CD4-positive, CD25-positive, alpha-beta regulatory T cell (primary cell): ENCODE results near the gene WWOX. TPM values are rescaled to one million over a fixed set of nuclear protein-coding genes. Genes with fewer than 3 reads are reported as not detected.

Experiments used
- ATAC-seq, 2 donors: fragments of 150-1000 bp; cut with Tn5 transposase; one replicate each; pipeline ENCODE4 v1.10.0; 2021; ENCODE audit warnings: low read depth in 2 of 2, moderate number of reproducible peaks in 2 of 2, moderate library complexity in 1 of 2
- DNase-seq, 3 donors: peaks; one replicate each; pipeline versions ENCODE4 v3.0.0 to v3.0.0-alpha.2; 2012 to 2022; ENCODE audit warnings: mixed read lengths in 1 of 3
- H3K27ac ChIP-seq: one replicate; pipeline ENCODE4 v1.7.0; 2013; ENCODE audit warnings: mild to moderate bottlenecking, low read length; ENCODE audit not compliant: insufficient read depth, poor library complexity, severe bottlenecking
- H3K27me3 ChIP-seq: one replicate; pipeline ENCODE4 v1.7.0; 2013; ENCODE audit warnings: low read length; ENCODE audit not compliant: control insufficient read depth, insufficient read depth
- H3K36me3 ChIP-seq: one replicate; pipeline ENCODE4 v1.7.0; 2013; ENCODE audit warnings: mild to moderate bottlenecking, low read length, moderate library complexity; ENCODE audit not compliant: control insufficient read depth, insufficient read depth
- H3K4me1 ChIP-seq: 2 replicates; pipeline ENCODE4 v1.7.0; 2013; ENCODE audit warnings: mild to moderate bottlenecking, low read length; ENCODE audit not compliant: insufficient read depth, control insufficient read depth, poor library complexity, severe bottlenecking
- H3K4me3 ChIP-seq: one replicate; pipeline ENCODE4 v1.7.0; 2013; ENCODE audit warnings: low read depth, mild to moderate bottlenecking, low read length, moderate library complexity
- H3K9me3 ChIP-seq, 2 experiments: 1 replicate in 1 of 2; 2 replicates in 1 of 2; pipeline ENCODE4 v1.7.0; 2013; ENCODE audit warnings: low read length in 2 of 2, mild to moderate bottlenecking in 1 of 2, moderate library complexity in 1 of 2; ENCODE audit not compliant: control insufficient read depth in 2 of 2
- H3K27ac Mint-ChIP-seq, 3 donors: one replicate each; pipeline ENCODE4 v1.8.0; 2020 to 2022; ENCODE audit warnings: mild to moderate bottlenecking in 3 of 3, mixed read lengths in 3 of 3, moderate library complexity in 2 of 3
- H3K27me3 Mint-ChIP-seq: one replicate; pipeline ENCODE4 v1.8.0; 2022; ENCODE audit warnings: mild to moderate bottlenecking, mixed read lengths
- H3K36me3 Mint-ChIP-seq: one replicate; pipeline ENCODE4 v1.8.0; 2020; ENCODE audit warnings: mixed read lengths
- H3K4me1 Mint-ChIP-seq, 4 donors: one replicate each; pipeline ENCODE4 v1.8.0; 2020 to 2022; ENCODE audit warnings: mixed read lengths in 4 of 4, mild to moderate bottlenecking in 1 of 4
- H3K4me3 Mint-ChIP-seq, 4 donors: one replicate each; pipeline ENCODE4 v1.8.0; 2020 to 2022; ENCODE audit warnings: mild to moderate bottlenecking in 4 of 4, mixed read lengths in 4 of 4, moderate library complexity in 3 of 4
- H3K9me3 Mint-ChIP-seq, 7 donors: one replicate each; pipeline ENCODE4 v1.8.0; 2020 to 2022; ENCODE audit warnings: mixed read lengths in 7 of 7, mild to moderate bottlenecking in 3 of 7, moderate library complexity in 2 of 7
- polyA plus RNA-seq, 4 donors: library from polyadenylated mRNA; unstranded; fragments of 300-500 nt; fragmentation: Illumina TruSeq; gene quantifications; one replicate each; pipeline ENCODE4 v1.2.3, GENCODE V29; 2021
- total RNA-seq: library from RNA; stranded (reverse); gene quantifications from one replicate; pipeline ENCODE4 v1.2.3, GENCODE V29; 2022

The WWOX gene
- total and polyA plus RNA-seq, 5 donors from 2014 or later: 10.3 to 18.6 (median 12.8) TPM

DNA sequence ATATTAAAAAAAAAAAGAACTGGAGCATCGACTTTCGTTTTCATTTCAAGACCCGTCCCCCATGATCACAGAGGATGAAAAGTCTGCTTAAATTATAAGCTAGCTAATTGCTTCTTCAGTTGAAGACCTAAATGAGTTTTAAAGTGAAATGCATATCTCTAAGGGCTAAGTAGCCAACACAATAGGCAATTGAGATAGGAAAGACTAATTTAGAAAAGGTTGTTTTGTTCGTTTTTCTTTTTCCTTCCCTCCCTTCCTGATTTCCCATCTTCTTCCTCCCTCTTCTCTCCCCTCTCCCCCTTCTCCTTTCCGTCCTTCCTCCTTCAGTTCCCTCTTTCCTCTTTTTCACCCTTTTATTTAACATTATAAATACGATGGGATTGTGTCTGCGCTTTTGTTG lies 377.2 kb downstream of the WWOX start:
- ATAC-seq: no peak
- Histone ChIP-seq H3K4me1 (no peaks in the 10 kb centered on the region), H3K4me3 (no peak overlapping the region), H3K27me3 (no peaks in the 10 kb centered on the region), H3K9me3 (no peaks in the 10 kb centered on the region), H3K27ac (no peak overlapping the region), H3K36me3 (no peaks in the 10 kb centered on the region)
- no peak overlapping the region for H3K4me3 Mint-ChIP-seq
- DNase-seq: no peak
- no peak overlapping the region for H3K27ac Mint-ChIP-seq
- peaks cover 0 to 2% (median 0%) of the 10 kb centered on the region in 7 donors for H3K9me3 Mint-ChIP-seq
- H3K27me3 Mint-ChIP-seq: no peaks in the 10 kb centered on the region
- no peaks in the 10 kb centered on the region for H3K36me3 Mint-ChIP-seq
- no peaks in the 10 kb centered on the region for H3K4me1 Mint-ChIP-seq

GRCh38 chr16:78478267-78478861 lies 378.9 kb downstream of the WWOX start:
- no peaks in the 10 kb centered on the region for H3K27me3 ChIP-seq
- H3K4me3 Mint-ChIP-seq: no peak overlapping the region
- no peak overlapping the region for H3K4me3 ChIP-seq
- H3K4me1 Mint-ChIP-seq: no peaks in the 10 kb centered on the region
- H3K9me3 ChIP-seq: no peaks in the 10 kb centered on the region
- no peaks in the 10 kb centered on the region for H3K36me3 Mint-ChIP-seq
- no peak overlapping the region for H3K27ac ChIP-seq
- H3K36me3 ChIP-seq: no peaks in the 10 kb centered on the region
- no peaks in the 10 kb centered on the region for H3K4me1 ChIP-seq
- no peak overlapping the region for H3K27ac Mint-ChIP-seq
- DNase-seq: peak in 1 of 3 donors; percentile 1
- H3K27me3 Mint-ChIP-seq: no peaks in the 10 kb centered on the region
- no peaks in the 10 kb centered on the region for H3K9me3 Mint-ChIP-seq
- ATAC-seq: no peak

GRCh38 chr16:78479723-78480122 lies 380.3 kb downstream of the WWOX start:
- Histone ChIP-seq H3K4me1 (no peaks in the 10 kb centered on the region), H3K4me3 (no peak overlapping the region), H3K27ac (no peak overlapping the region), H3K27me3 (no peaks in the 10 kb centered on the region), H3K9me3 (no peaks in the 10 kb centered on the region), H3K36me3 (no peaks in the 10 kb centered on the region)
- H3K9me3 Mint-ChIP-seq: no peaks in the 10 kb centered on the region
- H3K27ac Mint-ChIP-seq: no peak overlapping the region
- DNase-seq: no peak
- H3K4me3 Mint-ChIP-seq: no peak overlapping the region
- H3K36me3 Mint-ChIP-seq: no peaks in the 10 kb centered on the region
- no peaks in the 10 kb centered on the region for H3K27me3 Mint-ChIP-seq
- H3K4me1 Mint-ChIP-seq: no peaks in the 10 kb centered on the region
- no peak for ATAC-seq

DNA sequence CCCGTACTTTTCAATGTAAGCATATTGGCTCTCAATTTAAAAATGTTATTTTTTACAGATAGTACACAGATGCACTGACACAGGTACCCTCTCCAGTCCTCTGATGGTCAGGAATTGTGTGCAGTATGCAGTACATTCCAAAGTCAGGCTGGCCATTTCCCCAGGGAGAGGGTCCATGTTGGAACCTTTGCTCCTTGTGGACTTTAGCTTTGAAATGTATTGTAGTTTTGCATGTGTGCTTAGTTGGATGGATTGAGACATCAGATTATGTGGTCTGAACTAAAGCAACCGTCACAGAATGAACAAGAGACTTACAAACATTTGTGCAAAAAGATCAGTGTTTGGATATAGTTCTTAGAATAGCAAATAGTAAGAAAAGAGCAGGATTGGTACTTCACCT lies 381.1 kb downstream of the WWOX start:
- H3K27ac Mint-ChIP-seq: no peak overlapping the region
- no peaks in the 10 kb centered on the region for H3K36me3 Mint-ChIP-seq
- Histone ChIP-seq H3K9me3 (no peaks in the 10 kb centered on the region), H3K36me3 (no peaks in the 10 kb centered on the region), H3K4me1 (no peaks in the 10 kb centered on the region), H3K27ac (no peak overlapping the region), H3K27me3 (no peaks in the 10 kb centered on the region), H3K4me3 (no peak overlapping the region)
- H3K4me3 Mint-ChIP-seq: no peak overlapping the region
- no peaks in the 10 kb centered on the region for H3K4me1 Mint-ChIP-seq
- no peaks in the 10 kb centered on the region for H3K9me3 Mint-ChIP-seq
- ATAC-seq: no peak
- no peak for DNase-seq
- H3K27me3 Mint-ChIP-seq: no peaks in the 10 kb centered on the region

DNA sequence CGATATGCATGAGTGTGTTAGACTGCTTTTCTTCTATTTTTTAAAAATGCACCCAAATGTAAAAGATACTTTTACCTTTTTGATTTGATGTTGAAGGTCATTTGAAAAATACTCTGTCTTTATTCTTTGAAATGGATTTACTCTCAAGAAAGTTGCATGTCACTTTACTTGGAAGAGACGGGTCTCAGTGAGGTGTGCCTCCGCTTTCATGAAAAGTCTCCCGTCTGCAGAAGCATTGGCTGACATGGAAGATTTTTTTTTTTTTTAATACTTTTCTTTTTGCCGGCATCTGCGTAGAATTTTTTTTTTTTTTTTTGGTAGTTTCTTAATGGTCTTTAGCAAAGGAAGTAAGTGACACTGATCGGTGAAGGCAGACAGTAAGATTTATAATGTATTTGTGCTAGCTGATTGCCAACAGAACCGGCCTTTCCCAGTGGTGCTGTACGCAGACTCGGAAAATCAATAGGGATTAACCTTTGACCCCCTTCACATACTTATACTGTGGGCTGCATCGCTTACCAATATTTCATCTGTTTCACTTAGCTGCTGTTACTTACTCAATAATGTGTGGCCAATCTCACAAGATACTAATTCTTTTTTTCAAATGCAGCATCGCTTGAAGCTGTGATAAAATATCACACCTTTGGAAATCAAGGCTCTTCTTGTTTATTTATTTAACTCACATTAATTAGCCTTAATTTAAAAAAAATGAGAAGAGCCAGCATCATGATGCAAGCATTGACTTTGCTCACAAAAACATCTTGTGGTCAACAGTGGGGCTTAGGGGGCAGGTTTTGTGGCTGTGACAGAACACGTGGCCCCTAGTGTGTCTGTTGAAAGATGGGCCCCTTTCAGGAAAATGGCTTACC lies 383.9 kb downstream of the WWOX start:
- no peak overlapping the region for H3K27ac Mint-ChIP-seq
- H3K27me3 Mint-ChIP-seq: no peaks in the 10 kb centered on the region

DNA sequence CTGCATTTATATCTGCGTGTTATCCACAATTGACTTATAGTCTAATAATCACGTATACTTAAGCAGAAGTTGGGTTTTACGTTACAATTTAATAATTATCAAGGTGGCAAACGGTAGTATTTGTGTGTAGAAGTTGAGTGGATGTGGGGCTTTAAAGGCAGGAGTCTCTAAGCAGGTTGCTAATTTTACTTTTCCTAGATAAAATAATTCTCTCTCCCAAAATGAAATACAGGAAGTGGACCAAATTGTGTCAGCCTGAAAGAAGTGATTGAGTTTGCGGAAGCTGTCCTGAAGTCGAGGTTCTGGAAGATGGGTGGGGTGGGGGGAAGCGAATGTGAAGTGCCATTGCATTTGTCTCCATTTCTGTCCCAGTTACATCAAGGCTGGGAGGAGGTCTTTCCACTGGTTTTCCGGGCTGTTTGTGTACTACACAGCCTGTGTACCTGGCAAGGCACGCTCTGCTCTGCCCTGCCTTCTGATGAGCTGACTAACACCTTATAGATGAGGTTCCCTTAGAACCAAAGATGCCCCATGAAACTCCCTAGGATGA lies 385.1 kb downstream of the WWOX start:
- no peak overlapping the region for H3K4me3 ChIP-seq
- H3K36me3 Mint-ChIP-seq: no peaks in the 10 kb centered on the region
- H3K9me3 ChIP-seq: no peaks in the 10 kb centered on the region
- no peaks in the 10 kb centered on the region for H3K4me1 ChIP-seq
- no peak for DNase-seq
- ATAC-seq: no peak
- no peaks in the 10 kb centered on the region for H3K4me1 Mint-ChIP-seq
- H3K36me3 ChIP-seq: no peaks in the 10 kb centered on the region
- H3K27me3 Mint-ChIP-seq: no peaks in the 10 kb centered on the region
- no peaks in the 10 kb centered on the region for H3K9me3 Mint-ChIP-seq
- no peak overlapping the region for H3K27ac Mint-ChIP-seq
- no peaks in the 10 kb centered on the region for H3K27me3 ChIP-seq
- H3K27ac ChIP-seq: no peak overlapping the region
- H3K4me3 Mint-ChIP-seq: no peak overlapping the region

More for the DNA sequence above, 383.9 kb downstream of the WWOX start:
- no peaks in the 10 kb centered on the region for H3K36me3 ChIP-seq
- no peaks in the 10 kb centered on the region for H3K9me3 Mint-ChIP-seq
- ATAC-seq (no peak), DNase-seq (no peak)
- no peak overlapping the region for H3K27ac ChIP-seq
- H3K27me3 ChIP-seq: no peaks in the 10 kb centered on the region
- no peaks in the 10 kb centered on the region for H3K4me1 Mint-ChIP-seq
- H3K9me3 ChIP-seq: no peaks in the 10 kb centered on the region
- H3K4me3 ChIP-seq: no peak overlapping the region
- no peaks in the 10 kb centered on the region for H3K4me1 ChIP-seq
- H3K36me3 Mint-ChIP-seq: no peaks in the 10 kb centered on the region
- H3K4me3 Mint-ChIP-seq: no peak overlapping the region

DNA sequence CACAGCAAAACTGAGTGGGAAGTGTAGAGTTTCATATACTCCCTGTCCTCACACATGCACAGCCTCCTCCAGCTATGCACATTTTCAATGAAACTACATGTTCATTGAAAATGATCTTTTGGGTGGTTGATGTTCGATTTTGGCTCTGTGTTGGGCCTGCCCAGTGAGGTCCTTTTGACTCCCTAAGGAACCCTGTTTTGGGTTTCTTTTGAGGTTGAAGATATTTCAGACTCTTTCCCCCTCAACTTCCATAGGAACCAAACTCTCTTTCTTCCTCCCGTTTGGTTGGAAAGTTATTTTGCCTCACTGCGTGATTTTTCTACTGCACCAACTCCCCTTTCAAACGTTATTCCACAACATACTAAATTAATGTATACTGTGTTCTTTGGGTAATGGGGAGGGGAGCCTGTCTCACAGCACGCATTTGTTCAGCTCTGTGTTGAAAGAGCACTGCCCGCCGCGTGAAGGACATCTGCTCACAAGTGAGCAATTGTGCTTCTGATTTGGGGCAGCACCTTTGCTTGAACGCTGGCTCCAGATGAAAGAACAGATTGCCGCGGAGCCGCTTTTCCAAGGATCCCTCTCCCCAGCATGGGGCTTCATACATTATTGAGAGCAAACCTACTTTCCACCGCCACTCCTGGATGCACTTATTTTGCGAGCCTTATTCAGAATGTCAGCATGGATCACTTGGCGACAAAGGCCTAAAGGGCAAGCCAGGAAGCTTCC lies 385.9 kb downstream of the WWOX start:
- Mint-ChIP-seq H3K9me3 (no peaks in the 10 kb centered on the region), H3K27ac (no peak overlapping the region), H3K4me1 (no peaks in the 10 kb centered on the region), H3K36me3 (no peaks in the 10 kb centered on the region), H3K4me3 (no peak overlapping the region), H3K27me3 (no peaks in the 10 kb centered on the region)
- no peak overlapping the region for H3K27ac ChIP-seq
- ATAC-seq: no peak
- H3K36me3 ChIP-seq: no peaks in the 10 kb centered on the region
- no peaks in the 10 kb centered on the region for H3K27me3 ChIP-seq
- DNase-seq: no peak
- H3K4me1 ChIP-seq: no peaks in the 10 kb centered on the region
- no peak overlapping the region for H3K4me3 ChIP-seq
- no peaks in the 10 kb centered on the region for H3K9me3 ChIP-seq
